ENCODE results near the gene SPATS2.

Gene SPATS2

DNA sequence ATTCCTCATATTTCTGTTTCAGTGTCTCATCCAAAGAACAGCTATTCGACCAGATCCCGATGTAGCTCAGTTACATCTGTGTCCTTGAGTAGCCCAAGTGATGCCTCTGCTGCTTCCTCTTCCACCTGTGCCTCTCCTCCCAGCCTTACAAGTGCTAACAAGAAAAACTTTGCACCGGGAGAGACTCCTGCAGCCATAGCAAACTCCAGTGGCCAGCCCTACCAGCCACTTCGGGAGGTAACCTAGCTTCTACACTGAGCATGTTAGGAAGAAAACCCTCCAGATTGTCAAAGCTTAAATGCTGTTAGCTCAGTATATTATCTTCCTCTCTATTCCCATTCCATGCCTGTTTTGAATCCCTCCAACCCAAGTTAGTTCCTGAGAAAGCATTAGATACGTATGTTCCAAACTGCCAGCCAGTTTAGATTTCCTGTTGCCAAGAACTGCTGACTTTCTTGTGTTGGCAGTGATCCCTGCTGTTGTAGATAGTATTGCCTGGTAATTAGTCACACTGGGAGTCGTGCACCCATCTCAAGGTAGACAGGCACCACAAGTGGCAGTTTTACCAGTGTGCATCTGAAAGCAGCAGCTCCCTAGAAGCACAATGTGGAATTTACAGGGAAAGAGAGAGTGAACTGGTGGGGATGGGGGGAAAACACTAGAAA is 157.5 kb downstream of the SPATS2 start:
- TF ChIP-seq FOXP2 (optimal IDR thresholded peaks at IDR 0.05; ENCODE audit: borderline replicate concordance, extremely low read depth, extremely low read length, insufficient read depth) (no peak), TAF1 (IDR thresholded peaks at IDR 0.05; ENCODE audit: borderline replicate concordance, insufficient read depth, low read length) (no peak), SIN3A (IDR thresholded peaks at IDR 0.05; ENCODE audit: borderline replicate concordance, insufficient read depth, low read length) (no peak), POLR2AphosphoS5 (IDR thresholded peaks at IDR 0.05; ENCODE audit: low read depth, low read length) (no peak)
- TF ChIP-seq, protein P1, sequence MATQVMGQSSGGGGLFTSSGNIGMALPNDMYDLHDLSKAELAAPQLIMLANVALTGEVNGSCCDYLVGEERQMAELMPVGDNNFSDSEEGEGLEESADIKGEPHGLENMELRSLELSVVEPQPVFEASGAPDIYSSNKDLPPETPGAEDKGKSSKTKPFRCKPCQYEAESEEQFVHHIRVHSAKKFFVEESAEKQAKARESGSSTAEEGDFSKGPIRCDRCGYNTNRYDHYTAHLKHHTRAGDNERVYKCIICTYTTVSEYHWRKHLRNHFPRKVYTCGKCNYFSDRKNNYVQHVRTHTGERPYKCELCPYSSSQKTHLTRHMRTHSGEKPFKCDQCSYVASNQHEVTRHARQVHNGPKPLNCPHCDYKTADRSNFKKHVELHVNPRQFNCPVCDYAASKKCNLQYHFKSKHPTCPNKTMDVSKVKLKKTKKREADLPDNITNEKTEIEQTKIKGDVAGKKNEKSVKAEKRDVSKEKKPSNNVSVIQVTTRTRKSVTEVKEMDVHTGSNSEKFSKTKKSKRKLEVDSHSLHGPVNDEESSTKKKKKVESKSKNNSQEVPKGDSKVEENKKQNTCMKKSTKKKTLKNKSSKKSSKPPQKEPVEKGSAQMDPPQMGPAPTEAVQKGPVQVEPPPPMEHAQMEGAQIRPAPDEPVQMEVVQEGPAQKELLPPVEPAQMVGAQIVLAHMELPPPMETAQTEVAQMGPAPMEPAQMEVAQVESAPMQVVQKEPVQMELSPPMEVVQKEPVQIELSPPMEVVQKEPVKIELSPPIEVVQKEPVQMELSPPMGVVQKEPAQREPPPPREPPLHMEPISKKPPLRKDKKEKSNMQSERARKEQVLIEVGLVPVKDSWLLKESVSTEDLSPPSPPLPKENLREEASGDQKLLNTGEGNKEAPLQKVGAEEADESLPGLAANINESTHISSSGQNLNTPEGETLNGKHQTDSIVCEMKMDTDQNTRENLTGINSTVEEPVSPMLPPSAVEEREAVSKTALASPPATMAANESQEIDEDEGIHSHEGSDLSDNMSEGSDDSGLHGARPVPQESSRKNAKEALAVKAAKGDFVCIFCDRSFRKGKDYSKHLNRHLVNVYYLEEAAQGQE (IDR thresholded peaks at IDR 0.05; ENCODE audit: insufficient read depth in 1 of 2, low read depth in 2 of 2, low read length in 2 of 2), result no peak

DNA sequence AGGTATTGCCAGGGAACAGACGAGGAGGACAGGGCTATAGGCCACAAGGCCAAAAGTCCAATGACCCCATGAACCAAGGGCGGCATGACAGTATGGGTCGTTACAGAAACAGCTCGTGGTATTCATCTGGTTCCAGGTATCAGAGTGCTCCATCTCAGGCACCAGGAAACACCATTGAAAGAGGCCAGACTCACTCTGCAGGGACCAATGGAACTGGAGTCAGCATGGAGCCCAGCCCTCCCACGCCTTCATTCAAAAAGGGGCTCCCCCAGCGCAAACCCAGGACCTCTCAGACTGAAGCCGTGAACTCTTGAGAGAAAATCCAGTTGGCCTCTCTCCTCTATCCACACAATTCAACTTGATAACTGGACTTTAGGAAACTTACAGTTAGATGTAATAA is 158.7 kb downstream of the SPATS2 start:
- TF ChIP-seq TAF1 (IDR thresholded peaks at IDR 0.05; ENCODE audit: borderline replicate concordance, insufficient read depth, low read length), result no peak
- no peak for TF ChIP-seq POLR2AphosphoS5 (IDR thresholded peaks at IDR 0.05; ENCODE audit: low read depth, low read length)
- TF ChIP-seq, protein P1 (IDR thresholded peaks at IDR 0.05; ENCODE audit: insufficient read depth in 1 of 2, low read depth in 2 of 2, low read length in 2 of 2), result no peak
- no peak for TF ChIP-seq SIN3A (IDR thresholded peaks at IDR 0.05; ENCODE audit: borderline replicate concordance, insufficient read depth, low read length)
- no peak for TF ChIP-seq FOXP2 (optimal IDR thresholded peaks at IDR 0.05; ENCODE audit: borderline replicate concordance, extremely low read depth, extremely low read length, insufficient read depth)

GRCh38 chr12:49527361-49528130 is 160.3 kb downstream of the SPATS2 start:
- TF ChIP-seq TAF1 (IDR thresholded peaks at IDR 0.05; ENCODE audit: borderline replicate concordance, insufficient read depth, low read length), result no peak
- TF ChIP-seq, protein P1 (IDR thresholded peaks at IDR 0.05; ENCODE audit: insufficient read depth in 1 of 2, low read depth in 2 of 2, low read length in 2 of 2), result no peak

DNA sequence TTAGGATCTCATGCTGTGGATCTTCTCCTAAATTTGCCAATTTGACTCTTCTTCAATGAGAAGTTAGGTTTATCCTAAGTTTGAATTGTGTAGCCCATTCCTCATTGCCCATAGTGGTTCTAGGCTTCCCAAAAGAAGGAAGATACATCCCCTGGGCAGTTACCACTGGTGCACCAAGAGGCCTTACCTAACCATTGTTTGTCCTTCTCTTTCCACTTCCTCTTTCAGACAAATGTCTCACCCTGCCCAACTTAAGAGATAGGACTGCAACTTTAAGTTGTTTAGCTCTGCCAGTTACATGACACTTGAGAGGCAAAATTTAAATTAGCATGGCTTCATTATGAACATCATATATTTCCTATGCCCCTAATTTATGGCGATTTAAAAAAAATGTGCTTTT is 162.2 kb downstream of the SPATS2 start:
- TF ChIP-seq POLR2AphosphoS5 (IDR thresholded peaks at IDR 0.05; ENCODE audit: low read depth, low read length) (no peak), SIN3A (IDR thresholded peaks at IDR 0.05; ENCODE audit: borderline replicate concordance, insufficient read depth, low read length) (no peak)

DNA sequence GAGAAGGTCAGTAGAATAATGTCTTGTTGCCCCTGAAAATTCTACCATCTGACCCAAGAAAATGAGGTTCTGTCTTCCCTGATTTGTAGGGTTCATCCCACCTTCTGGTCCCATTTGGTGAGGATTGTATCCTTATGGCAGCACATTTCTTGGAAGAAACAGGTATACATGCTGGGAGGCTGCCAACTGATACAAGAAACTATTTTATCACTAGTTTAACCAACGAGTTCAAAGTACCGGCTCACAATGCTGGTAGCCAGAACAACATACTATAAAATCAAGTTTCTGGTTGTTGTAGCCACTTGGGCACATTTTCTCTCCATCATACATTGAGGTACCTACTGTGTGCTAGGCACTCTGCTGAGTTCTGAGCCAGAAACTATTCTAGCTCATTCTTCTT is 164.5 kb downstream of the SPATS2 start:
- TF ChIP-seq TAF1 (IDR thresholded peaks at IDR 0.05; ENCODE audit: borderline replicate concordance, insufficient read depth, low read length) (no peak), SIN3A (IDR thresholded peaks at IDR 0.05; ENCODE audit: borderline replicate concordance, insufficient read depth, low read length) (no peak), POLR2AphosphoS5 (IDR thresholded peaks at IDR 0.05; ENCODE audit: low read depth, low read length) (no peak), FOXP2 (optimal IDR thresholded peaks at IDR 0.05; ENCODE audit: borderline replicate concordance, extremely low read depth, extremely low read length, insufficient read depth) (no peak)

- no peak for TF ChIP-seq SIN3A (IDR thresholded peaks at IDR 0.05; ENCODE audit: borderline replicate concordance, insufficient read depth, low read length)
- no peak for TF ChIP-seq TAF1 (IDR thresholded peaks at IDR 0.05; ENCODE audit: borderline replicate concordance, insufficient read depth, low read length)
- TF ChIP-seq, protein P1 (IDR thresholded peaks at IDR 0.05; ENCODE audit: insufficient read depth in 1 of 2, low read depth in 2 of 2, low read length in 2 of 2), result no peak
- no peak for TF ChIP-seq FOXP2 (optimal IDR thresholded peaks at IDR 0.05; ENCODE audit: borderline replicate concordance, extremely low read depth, extremely low read length, insufficient read depth)
- no peak for TF ChIP-seq POLR2AphosphoS5 (IDR thresholded peaks at IDR 0.05; ENCODE audit: low read depth, low read length)
Observed at GRCh38 chr12:49533331-49533730, 166.1 kb downstream of the SPATS2 start.

Data from PFSK-1 (cell line).